GM03348 (cell line): ENCODE results near the gene NACA.
"Not testable (repeated sequence)": the region's sequence is repeated elsewhere in the genome, so short reads cannot be mapped to it uniquely, and the experiment has no call there.

Experiments
- DNase-seq: peaks from one replicate; pipeline ENCODE4 v3.0.0; 2012; ENCODE audit warnings: low spot score

The NACA gene

DNA sequence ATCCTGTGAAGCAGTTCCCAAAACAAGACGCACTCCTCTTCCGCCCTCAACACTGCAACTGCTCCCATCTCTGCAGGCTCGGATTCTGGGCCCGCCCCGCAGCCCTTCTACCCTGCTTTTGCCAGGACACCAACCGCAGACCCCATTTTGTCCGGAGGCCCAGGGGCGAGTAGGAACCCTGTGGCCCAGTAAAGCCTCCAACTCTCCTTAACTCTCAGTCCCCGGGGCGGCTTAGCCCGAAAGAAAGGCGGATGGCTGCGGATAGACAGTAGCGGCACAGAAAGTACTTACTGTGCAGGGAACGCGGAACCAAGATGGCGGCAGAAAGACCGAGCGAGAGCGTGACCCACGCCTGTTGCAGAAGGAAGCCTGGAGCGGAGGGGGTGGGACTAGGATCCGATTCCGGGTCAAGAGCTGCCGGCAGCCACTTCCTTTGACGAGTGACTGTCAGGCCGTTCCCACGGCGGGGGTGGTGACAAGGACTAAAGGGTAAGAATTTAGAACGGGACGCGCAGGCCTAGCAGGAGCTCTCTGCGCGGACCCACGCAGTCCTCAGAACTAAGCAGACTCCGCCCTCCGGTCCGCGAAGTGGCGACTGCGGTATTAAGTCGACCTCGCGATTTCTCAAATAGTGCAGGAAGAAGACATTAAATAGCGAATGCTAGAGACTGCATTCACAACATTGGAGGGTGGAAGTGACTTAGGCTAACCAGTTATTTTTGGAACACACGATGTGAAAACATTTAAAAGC is at the start of gene NACA:
Gene NACA, minus strand, starts transcription at position 328 of the 751 bp plus-strand sequence. CDS start 778 bp downstream, outside the sequence.
- peak; percentile 98 for DNase-seq

DNA sequence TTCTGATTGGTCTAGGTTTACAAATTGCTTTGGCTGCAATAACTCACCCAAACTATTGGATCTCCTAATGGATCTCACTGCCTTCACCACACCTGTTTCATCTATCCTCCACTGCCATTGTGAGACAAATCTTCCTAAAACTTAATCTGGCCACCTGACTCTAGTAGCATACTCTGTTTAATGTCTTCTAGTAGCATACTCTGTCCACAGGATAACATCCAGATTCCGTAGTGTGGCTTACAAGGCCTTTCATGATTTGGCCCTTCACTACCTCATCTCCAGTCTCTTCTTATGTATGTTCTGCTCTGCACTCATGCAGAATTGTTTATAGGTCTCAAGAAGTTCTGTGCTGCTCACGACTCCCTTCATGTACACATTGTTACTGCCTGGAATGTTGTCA is 48.0 kb upstream of the NACA start:
- no peak for DNase-seq

GRCh38 chr12:56772625-56773024 is 47.5 kb upstream of the NACA start:
- DNase-seq: no peak

- DNase-seq: no peak
These were observed 44.8 kb upstream of the NACA start for GRCh38 chr12:56769868-56770267.

GRCh38 chr12:56768424-56768823 is 43.3 kb upstream of the NACA start:
- no peak for DNase-seq

DNA sequence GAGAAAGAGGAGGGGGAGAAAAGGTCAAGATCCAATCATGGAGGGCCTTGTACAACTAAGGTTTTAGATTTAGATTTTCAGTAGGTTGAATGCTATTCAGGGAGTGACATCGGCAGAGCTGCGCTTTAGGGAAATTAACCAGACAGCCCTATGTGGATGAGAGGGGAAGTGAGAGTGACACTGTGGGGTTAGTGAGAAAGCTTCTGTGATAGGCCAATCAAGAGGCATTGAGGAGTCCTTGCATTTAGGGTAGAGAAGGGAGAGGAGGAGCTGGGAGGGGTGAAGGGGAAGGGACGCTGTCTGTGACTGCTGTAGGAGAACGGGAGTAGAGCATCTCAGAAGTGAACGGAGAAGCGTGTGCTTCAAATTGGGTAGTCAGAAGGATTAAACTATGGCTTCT is 41.4 kb upstream of the NACA start:
- no peak for DNase-seq

- peak; percentile 27 for DNase-seq
These were observed 38.9 kb upstream of the NACA start for GRCh38 chr12:56763753-56764657.

DNA sequence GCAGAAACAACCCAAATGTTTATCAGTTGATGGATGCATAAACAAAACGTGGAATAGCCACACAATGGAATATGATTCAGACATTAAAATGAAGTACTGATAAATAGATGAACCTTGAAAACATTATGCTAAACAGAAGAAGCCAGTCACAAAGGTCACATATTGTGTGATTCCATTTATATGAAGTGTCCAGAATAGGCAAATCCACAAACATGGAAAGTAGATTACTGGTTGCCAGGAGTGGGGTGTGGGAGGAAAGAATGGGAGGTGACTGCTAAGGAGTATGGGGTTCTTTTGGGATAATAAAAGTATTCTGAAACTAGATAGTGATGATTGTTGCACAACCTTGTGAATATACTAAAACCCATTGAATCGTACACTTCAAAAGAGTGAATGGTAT is 36.7 kb upstream of the NACA start:
- no peak for DNase-seq

- no peak for DNase-seq
These were observed 35.4 kb upstream of the NACA start for GRCh38 chr12:56760460-56760859.

GRCh38 chr12:56759263-56759908 is 34.3 kb upstream of the NACA start:
- DNase-seq: no peak

DNA sequence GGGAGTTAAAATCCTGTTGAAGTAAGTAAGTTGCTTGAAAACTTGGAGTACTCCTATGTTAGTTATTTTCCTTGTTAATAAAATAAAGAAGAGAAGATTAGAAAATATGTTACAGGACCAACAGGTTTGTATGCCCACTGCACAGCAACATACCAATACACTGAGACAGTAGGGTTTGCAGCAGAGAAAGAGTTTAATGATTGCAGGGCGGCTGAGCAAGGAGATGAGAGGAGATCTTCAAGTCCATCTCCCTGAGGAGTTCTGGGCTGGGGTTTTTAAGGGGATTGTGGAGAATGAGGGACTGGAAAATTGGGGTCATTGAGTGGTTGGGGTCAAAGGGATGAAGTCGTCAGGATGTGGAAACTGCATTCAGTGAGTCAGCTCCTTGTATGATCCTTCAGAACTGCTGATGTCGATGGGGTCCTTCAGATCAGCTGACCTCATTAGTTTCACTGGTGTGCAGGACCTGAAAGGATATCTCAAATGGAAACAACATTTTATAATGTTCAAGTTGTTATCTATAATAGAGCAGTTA is 33.7 kb upstream of the NACA start:
- DNase-seq: no peak

- DNase-seq: not testable (repeated sequence)
These were observed 32.9 kb upstream of the NACA start for GRCh38 chr12:56757971-56758370.

DNA sequence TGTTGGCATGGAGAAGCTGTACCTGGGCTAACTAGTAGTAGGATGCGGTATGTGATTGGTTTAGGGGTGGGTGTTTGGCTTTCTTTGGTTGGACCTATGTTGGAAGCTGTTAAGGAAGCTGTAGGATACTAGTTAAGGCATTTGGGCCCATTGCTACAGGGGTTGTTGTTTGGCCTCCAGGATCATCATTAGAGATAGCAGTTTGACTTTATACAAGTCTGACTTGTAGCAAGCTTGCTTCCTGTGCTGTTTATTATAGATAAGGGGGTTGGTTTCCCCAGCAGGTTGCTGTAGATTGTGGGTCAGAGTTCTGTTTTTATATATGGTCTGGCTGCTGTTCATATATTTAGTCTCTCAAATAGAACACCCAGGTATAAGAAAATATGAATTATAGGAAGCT is 28.5 kb upstream of the NACA start:
- DNase-seq: no peak

GRCh38 chr12:56751712-56752598 is 26.9 kb upstream of the NACA start, which contains the start of gene PRIM1:
Gene PRIM1 (minus strand): TSS chr12:56752323. CDS start chr12:56752298, 25 bp downstream.
- peak; percentile 96 for DNase-seq

- DNase-seq: not testable (repeated sequence)
These were observed 25.5 kb upstream of the NACA start for GRCh38 chr12:56750596-56750995.

DNA sequence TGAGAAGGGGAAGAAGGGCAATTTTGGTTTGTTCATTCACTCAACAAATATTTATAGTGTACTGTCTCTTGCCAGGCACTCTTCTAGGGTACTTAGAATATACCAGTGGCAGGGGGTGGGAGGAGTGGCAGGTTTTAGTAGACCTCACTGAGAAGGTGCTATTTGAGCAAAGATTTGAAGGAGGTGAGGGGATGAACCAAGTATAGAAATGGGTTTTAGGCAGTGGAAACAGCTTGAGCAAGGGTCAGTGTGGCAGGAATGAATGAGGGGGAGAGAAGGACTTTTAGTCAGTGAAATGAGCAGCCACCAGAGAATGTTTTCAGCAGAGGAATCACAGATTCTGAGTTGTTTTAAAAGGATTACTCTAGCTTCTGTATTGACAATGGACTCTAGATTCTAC is 24.8 kb upstream of the NACA start:
- DNase-seq: no peak

DNA sequence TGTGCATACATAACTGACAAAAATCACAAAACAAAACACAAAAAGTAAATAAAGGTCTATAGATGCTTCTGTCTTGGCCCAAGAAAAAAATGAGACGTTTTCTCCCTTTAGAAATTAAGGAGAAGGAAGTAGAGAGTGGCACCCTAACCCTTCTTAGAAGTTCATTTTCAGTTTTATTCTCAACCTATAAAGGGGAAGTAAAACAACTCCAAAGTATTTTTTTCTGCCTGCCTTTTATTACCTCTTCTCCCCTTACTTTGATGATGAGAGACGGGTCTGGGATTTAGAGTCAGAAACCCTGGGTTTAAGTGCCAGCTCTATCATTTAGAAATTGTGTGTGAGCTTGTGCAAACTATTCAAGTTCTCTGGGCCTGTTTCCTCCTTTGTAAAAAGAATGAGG is 24.3 kb upstream of the NACA start:
- no peak for DNase-seq

DNA sequence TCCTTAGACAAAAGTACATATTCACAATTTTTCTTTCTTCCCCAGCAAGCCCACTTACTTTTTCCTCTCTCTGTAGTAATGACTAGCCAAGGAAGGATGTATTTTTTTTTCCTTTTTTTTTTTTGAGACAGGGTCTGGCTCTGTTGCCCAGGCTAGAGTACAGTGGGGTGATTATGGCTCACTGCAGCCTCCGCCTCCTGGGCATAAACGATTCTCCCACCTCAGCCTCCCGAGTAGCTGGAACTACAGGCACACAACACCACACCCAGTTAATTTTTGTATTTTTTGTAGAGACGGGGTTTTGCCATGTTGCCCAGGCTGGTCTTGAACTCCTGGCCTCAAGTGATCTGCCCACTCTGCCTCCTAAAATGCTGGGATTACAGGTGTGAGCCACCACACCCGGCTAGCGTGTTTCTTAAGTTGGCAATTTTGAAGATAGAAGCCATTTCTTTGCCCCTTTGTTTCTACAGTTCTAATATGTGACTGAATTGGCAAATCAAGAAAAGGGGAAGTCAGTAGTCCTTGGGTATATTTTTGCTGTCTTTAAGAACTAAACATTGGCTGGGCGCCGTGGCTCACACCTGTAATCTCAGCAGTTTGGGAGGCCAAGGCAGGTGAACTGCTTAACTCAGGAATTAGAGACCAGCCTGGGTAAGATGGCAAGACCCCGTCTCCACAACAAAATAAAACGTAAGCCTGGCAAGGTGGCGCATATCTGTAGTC is 3.2 kb upstream of the NACA start:
- no peak for DNase-seq

DNA sequence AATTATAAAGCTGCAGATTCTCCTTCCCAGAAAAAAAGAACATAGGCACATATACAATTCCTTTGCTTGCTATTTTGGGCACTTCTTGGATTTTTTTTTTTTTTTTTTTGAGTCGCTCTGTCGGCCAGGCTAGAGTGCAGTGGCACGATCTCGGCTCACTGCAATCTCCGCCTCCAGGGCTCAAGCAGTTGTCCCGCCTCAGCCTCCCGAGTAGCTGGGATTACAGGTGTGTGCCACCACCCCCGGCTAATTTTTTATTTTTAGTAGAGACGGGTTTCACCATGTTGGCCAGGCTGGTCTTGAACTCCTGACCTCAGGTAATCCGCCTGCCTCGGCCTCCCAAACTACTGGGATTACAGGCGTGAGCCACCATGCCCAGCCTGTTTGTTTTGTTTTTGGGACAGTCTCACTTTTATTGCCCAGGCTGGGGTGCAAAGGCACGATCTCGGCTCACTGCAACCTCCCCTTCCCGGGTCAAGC is 1.1 kb upstream of the NACA start:
- not testable (repeated sequence) for DNase-seq

DNA sequence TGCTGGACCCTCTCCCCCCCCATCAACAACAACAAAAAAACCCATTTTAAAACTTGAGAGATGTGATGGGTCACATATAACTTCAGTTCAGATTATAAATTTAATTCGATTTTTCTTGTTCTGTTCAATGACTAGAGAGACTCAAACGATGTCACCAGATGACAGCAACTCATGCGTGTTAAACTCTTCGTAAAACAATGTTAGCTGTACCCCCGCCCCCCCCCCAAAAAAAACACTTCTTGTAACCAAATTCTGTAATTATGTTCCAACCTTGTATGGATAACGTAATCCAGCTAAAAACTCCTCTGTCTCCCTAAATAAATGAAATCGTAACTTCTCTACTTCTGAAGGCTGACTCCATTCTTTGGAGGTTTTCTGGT is 614 bp upstream of the NACA start:
- no peak for DNase-seq

DNA sequence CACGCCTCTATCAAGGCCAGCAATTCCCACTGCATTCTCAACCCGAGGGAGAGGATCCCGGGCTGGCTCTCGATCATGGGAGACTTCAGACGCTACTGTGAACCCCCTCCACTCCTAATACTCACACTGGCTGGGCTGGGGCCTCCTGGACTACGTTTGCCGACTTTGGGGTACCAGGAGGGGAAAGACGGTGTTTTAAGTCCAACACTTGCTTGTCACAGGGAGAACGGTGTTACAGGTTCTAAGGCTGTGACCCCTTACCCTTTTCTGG is 463 bp downstream of the NACA start:
- no peak for DNase-seq
